Right kidney (tissue), 1 donor: ENCODE results near the gene AHCYL2.
"Not testable (repeated sequence)": the region's sequence is repeated elsewhere in the genome, so short reads cannot be mapped to it uniquely, and the experiment has no call there.

Experiments
- DNase-seq: peaks from one replicate; pipeline ENCODE4 v3.0.0-alpha.2; 2016

AHCYL2 gene

GRCh38 chr7:129205987-129206785 lies 18.6 kb upstream of the AHCYL2 start:
- DNase-seq = no peak

- DNase-seq = no peak
Measured at GRCh38 chr7:129208667-129209066, 16.2 kb upstream of the AHCYL2 start.

- DNase-seq = no peak
Measured at GRCh38 chr7:129209067-129209926, 15.5 kb upstream of the AHCYL2 start.

DNA sequence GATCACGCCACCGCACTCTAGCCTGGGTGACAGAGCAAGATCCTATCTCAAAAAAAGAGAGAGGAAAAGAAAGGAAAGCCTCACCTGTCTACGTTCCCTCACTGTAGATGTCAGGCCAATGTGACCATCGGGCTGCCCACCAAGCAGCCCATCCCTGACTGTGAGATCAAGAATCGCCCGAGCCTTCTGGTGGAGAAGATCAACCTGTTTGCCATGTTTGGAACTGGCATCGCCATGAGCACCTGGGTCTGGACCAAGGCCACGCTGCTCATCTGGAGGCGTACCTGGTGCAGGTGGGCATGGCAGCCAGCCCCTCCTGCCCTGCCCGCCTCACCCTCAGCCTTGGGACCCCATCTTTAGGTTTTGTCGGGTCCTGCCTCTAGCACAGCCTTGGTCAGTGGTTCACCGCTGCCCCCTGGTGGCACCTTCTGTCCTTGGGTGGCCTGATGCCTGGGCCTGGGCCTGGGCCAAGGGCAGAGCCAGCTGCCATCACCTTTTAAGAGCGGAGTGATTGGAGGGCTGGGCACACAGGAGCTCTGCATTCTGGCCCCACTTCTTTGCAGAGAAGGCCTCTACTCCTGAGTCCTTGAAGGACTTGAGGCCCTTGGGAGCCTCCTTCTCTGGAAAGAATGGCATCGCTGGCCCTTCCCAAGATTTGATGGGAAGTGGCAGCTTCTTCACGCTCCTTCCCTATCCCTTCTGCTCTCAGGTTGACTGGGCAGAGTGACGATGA lies 14.4 kb upstream of the AHCYL2 start:
- DNase-seq = peak; percentile 60

DNA sequence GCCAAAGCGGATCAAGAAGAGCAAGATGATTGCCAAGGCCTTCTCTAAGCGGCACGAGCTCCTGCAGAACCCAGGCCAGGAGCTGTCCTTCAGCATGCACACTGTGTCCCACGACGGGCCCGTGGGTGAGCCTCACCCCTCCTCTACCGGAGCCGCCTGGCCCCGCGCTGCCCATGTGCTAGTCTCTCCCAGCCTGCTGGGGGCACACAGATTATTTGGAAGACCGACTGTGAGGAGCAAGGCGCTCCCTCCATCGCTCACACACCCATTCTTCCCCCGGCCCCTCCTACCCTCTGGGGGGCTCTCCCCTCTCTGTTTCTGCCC lies 13.9 kb upstream of the AHCYL2 start:
- no peak for DNase-seq

DNA sequence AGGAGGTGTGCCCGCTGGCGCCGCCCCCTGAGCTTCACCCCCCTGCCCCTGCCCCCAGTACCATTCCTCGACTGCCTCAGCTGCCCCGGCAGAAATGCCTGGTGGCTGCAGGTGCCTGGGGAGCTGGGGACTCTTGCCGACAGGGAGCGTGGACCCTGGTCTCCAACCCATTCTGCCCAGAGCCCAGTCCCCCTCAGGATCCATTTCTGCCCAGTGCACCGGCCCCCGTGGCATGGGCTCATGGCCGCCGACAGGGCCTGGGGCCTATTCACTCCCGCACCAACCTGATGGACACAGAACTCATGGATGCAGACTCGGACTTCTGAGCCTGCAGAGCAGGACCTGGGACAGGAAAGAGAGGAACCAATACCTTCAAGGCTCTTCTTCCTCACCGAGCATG lies 12.7 kb upstream of the AHCYL2 start:
- DNase-seq = no peak

- no peak for DNase-seq
Measured at GRCh38 chr7:129212596-129212995, 12.2 kb upstream of the AHCYL2 start.

DNA sequence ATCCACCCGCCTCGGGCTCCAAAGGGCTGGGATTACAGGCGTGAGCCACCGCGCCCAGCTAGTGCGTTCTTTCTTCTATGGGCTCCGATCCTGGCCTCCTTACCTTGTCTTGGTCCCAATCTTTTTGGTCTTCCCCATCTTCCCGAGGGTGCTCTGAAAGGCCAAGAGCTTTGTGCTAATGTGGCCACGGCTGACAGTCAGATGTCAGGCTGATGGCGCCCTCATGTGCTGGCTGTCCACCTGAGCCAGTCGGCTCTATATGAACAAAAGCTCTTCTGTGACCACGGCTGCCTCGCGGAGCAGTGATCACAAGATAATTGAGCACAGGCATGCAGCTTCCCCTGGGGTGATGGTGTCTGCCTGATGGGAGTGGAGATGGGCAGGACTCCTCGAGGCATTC lies 11.0 kb upstream of the AHCYL2 start:
- DNase-seq = peak; percentile 27

DNA sequence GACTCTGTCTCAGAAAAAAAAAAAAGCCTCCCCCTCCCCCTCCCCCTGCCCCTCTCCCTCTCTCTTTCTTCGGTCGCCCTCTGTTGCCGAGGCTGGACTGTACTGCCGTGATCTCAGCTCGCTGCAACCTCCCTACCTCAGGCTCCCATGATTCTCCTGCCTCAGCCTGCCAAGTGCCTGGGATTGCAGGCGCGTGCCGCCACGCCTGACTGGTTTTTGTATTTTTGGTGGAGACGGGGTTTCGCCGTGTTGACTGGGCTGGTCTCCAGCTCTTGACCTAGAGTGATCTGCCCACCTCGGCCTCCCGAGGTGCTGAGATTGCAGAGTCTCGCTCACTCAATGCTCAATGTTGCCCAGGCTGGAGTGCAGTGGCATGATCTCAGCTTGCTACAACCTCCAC lies 9.1 kb upstream of the AHCYL2 start:
- DNase-seq = not testable (repeated sequence)

DNA sequence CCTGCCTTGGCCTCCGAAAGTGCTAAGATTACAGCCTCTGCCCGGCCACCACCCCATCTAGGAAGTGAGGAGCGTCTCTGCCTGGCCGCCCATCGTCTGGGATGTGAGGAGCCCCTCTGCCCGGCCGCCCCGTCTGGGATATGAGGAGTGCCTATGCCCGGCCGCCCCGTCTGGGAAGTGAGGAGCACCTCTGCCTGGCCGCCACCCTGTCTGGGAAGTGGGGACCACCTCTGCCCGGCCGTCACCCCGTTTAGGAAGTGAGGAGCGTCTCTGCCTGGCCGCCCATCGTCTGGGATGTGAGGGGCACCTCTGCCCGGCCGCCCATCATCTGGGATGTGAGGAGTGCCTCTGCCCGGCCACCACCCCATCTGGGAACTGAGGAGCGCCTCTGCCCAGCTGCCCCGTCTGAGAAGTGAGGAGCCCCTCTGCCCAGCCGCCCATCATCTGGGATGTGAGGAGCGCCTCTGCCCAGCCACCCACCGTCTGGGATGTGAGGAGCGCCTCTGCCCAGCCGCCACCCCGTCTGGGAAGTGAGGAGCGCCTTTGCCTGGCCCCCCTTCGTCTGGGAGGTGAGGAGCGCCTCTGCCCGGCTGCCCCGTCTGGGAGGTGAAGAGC lies 8.6 kb upstream of the AHCYL2 start:
- DNase-seq = not testable (repeated sequence)

- DNase-seq = not testable (repeated sequence)
Measured at GRCh38 chr7:129216821-129217416, 7.9 kb upstream of the AHCYL2 start.

- DNase-seq = peak; percentile 59
Measured at GRCh38 chr7:129218514-129219062, 6.2 kb upstream of the AHCYL2 start.

DNA sequence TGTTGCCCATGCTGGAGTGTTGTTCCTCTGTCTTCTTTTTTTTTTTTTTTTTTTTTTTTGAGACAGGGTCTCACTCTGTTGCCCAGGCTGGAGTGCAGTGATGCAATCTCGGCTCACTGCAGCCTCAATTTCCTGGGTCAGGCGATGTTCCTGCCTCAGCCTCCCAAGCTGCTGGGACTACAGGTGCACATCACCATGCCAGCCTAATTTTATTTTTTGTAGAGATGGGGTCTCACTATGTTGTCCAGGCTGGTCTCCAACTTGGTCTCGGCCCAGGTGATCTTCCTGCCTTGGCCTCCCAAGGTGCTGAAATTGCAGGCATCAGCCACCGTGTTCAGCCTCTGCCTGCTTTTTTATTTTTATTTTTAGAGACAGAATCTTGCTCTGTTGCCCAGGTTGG lies 5.7 kb upstream of the AHCYL2 start:
- not testable (repeated sequence) for DNase-seq

- no peak for DNase-seq
Measured at GRCh38 chr7:129222064-129222463, 2.8 kb upstream of the AHCYL2 start.

DNA sequence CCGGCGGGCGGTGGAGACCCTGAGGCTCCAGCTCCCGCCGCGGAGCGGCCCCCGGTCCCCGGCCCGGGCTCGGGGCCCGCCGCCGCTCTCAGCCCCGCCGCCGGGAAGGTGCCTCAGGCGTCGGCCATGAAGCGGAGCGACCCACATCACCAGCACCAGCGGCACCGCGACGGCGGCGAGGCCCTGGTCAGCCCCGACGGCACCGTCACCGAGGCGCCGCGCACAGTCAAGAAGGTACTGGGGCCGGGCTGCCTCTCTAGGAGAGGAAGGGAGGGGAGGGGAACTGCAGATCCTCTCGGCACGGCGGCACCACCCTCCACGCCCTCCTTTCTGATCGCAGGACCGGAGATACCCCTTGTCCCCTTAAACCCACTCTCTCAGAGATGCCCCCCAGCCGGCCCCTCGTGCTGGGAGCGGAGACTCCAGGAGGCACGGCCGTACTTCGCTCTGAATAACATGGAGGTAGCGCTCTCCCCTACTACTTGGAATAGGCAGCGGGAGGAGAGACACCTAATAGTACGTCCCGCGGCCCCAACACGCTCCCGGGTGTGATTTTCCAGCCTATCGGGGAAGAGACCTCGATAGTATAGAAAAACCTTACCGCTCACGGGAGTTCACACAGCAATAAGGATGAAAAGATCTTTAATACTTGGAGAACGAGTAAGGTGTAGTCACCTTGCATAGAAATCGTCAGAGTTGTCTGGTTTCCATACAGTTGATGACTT lies 538 bp downstream of the AHCYL2 start:
- peak; percentile 95 for DNase-seq

GRCh38 chr7:129225931-129226572 lies 1.2 kb downstream of the AHCYL2 start:
- no peak for DNase-seq

DNA sequence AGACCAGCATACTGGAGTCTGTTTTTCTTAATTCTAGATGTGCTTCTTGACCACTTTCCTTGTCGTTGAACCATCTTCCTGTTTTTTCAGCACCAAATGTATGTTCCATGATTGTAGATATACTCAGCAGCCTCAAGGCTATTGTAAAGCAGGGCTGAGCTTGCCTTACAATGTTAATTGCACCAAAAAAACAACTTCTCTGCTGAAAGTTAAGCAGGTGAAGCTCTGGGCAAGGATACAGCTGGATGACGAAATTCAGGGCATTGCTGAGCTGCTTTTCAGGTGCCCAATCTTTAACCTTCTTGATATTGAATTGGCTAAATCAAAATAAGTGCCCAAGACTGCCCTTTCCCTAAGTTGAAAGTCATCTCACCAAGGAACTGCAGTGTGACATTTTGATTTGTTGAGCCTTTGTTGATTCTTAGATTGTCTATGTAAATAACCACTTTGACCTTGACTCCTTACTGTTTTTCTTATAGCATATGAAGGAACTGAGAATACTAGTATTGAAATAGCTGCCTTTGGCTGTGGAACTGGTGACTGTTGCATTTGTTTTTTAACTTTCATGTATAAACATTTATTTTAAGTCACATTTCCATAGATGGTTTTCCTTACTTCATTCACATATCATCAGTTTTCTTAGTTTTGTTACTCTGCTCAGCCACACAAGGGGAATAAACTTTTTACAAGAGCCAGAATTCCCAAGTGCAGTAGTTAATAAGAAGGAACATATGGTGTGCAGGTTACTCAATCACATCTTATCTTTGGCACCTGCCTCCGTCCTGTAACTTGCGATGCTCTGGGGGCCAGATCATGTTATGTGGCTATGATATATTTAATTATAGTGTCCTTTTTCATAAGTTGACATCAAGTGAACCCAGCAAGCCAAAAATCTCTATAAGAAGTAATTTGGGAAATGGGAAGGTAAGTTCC lies 3.1 kb downstream of the AHCYL2 start:
- DNase-seq = no peak

- no peak for DNase-seq
Measured at GRCh38 chr7:129228633-129229032, 3.8 kb downstream of the AHCYL2 start.

DNA sequence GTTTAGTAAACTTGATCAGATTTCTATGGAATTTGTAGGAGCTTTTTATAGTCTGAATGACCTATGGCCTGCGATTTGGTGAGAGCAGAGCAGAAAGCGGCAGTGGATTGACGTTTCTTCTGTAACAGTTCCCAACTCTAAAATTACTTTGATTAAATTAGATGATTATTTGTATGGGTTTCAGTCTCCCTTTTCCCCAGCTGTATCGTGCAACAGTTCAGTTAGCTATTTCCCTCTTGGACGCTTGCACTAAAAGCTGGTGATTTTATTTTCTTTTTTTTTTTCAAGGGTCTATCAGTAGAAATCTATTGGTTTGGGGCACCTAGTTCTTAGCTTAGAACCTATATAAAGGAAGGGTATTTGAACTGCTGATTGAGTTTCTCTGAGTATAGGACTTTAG lies 6.8 kb downstream of the AHCYL2 start:
- DNase-seq = no peak
